Cerebellar nuclear complex (tissue), 1 donor: ENCODE results near the gene HOXB7.

Source experiments
- DNase-seq, 2 experiments: peaks; one replicate each; lab custom pipeline; 2025; lab: John Stamatoyannopoulos, UW

HOXB7 gene

DNA sequence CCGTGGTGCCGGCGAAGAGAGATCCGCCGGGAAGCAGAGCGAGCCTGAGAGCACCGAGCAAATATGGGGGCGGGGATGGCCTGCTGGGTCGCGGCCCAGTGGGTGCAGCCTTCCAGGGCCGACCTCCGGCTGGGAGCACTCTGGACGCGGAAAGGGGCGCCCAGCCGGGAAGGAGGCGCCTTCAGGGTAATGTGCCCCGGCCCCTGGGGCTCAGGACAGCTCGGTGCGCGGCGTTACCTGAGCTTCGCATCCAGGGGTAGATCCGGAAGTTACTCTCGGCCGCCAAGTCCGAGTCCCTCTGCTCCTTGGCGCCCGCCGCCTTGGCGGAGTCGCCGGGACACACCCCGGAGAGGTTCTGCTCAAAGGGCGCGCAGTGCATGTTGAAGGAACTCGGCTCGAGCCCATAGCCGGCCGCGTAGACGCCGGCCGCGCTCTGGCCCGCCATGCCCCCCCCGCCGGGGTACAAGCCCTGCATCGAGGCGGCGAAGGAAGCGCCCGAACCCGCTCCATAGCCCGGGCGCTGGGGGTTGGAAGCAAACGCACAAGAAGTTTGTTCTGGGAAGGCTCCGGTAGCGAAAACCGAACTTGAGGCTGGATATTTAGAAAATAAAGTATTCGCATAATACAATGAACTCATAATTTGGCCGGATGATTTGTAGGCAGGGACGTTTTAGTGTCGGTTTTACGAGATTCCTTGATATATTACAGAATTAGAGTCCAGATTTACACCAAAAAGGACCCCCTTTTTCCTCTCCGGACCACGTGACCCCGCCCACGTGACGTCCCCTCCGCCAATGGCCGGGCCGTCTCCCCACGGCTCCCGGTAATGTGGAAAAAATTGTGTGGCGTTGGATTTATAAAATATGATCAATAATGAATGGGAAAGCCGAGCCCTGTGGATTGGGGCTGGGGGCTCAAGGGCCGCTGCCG lies at the start of gene HOXB7:
Gene HOXB7, minus strand, starts transcription at position 736 of the 930 bp plus-strand sequence. Its CDS starts 99 bp downstream, at position 637.
- no peak for DNase-seq

DNA sequence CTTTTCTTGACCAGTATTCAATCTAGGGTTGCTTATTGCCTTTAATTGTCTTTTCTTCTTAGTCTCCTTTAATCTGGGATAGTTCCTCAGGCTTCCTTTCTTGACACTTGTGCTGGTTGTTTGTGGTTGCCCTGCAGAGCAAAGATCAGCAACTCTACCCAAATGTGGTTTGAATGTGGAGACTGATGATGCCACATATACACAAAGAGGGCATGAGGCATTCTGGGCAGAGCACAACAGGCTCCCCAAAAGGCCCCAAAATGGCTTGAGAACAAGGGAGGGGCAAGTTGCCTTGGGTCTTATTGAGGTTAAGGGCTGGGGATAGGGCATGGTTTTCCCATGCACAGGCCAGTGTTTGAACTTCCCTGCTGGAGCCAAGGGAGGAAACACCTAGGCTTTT lies 45.1 kb upstream of the HOXB7 start:
- DNase-seq = no peak

DNA sequence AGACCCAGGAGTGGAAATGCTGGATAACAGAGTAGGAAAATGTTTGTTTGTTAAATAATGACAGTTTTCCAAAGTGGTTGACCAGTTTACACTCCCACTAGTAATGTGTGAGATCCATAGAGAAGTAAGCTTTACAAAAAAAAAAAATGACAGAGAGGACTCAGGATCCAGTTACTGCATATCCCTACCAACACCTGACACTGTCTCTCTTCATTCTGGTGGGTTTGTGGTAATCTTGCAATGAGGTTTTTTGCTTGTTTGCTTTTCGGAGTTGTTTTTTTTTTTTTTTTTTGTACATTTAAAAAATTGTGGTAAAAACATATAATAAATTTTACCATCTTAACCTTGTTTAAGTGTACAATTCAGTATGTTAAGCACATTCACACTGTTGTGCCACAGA lies 38.9 kb upstream of the HOXB7 start:
- DNase-seq = no peak

DNA sequence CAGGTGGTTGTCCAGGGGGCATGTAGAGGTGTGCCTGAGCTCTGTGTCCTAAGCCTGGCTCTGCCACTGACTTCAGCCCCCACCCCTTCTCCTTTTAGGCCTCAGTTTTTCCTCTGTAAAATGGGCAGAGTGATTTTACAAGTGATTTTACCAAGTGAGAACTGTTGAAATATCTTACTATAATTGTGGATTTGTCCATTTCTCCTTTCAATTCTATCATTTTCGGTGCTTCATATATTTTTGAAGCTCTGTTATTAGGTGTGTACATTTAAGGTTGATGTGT lies 37.1 kb upstream of the HOXB7 start:
- no peak for DNase-seq

DNA sequence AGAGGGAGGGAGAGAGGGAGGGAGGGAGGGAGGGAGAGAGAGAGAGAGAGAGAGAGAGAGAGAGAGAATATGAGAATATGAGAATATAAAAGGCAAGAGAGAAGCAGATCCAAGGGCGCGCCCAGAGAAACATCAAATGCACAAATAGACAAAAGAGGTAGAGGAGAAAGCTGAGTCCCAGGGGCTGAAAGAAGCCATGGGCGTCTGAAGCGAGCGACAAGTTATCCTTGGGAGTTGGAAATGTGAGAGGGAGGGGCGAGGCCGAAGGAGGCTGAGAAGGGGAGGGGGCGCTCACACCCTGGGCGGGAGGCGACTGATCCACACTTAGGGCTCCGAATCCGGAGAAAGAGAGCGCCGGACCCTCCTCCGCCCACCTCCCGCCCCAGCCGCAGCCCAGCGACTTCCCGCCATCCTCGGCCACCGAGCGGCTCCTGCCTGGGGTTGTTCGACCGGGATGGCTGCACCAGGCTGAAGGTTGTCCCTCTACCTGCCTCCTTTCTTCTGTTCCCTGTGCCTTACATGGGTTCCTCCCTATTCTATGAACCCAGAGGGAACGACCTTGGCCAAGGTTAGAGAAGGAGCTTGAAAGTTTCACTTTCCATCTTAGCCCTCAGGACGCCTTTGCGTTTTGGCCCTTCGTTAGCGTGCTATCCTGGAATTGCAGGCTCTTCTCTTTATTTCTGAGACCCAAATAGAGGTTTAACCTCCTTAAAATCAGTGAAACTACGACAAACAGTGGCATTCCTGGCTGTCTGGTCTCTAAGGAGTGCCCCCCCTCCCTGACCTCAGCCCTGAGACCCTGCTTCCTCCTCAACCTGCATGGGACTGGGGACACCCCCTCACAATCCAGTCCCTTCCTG lies 36.5 kb upstream of the HOXB7 start:
- DNase-seq = no peak

DNA sequence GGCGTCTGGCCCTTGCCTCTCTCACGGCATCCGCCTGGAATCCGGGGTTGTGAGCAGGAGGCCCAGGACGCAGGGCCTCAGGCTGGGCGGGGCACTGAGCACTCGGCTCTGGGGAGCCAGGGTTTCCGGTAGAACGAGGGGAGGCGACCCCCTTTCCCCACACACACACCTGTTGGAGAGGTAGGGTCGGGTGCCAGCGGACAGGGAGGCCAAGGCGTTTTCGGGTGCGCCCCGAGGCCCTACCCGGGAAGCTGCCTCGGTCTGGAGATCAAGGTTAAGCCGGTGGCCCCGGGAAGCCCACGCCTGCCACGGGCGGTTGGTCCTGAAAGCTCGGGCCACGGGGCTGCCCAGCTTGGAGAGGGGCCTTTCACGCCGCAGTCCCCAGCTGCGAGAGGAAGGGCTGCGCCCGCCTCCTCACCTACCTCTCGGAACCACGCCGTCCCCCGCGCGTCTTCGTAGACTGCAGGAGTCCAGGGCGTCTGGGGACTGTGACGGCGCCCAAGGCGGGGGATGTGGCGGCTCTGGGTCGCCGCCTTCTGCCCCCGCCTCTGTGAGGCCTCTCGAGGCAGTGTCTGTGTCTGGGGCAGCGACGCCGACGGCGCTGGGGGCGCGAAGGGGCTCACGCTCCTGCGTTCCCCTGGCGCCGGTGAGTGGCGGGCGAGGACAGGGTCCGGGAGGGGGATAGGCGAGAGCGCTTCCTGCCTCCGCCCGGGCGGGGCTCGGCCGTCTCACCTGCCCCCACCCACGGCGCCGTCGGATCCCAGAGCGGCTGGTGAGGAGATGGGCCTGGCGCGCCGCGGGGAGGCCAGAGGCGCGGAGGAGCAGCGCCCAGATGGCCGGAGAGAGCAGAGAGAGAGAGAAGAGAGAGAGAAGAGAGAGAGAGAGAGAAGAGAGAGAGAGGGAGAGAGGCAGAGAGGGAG lies 35.6 kb upstream of the HOXB7 start:
- DNase-seq = no peak

DNA sequence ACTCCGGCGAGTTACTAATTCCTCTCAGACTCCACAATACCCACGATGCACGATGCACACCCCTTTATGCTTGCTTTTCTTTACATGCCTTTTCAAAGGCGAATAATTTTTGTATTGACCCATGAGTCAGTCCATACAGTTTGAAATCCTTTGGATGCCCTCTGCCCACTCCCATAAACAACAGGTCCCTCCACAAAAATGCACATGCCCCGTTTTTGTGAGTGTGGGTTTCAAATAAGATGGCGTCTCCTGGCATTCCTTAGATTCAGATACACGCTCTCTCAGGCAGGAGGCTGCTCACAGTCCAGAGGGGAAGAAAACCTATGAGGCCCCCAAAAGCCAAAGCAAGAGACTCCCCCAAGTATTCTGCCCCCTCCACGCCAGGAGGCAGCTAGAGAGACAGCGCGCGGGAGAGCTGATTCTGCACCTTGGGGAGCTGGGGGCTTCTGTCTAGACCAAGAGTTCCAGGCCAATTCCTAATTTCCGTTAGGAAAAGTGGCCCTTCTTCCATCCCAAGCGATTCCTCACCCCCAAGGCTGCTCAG lies 34.9 kb upstream of the HOXB7 start:
- no peak for DNase-seq

DNA sequence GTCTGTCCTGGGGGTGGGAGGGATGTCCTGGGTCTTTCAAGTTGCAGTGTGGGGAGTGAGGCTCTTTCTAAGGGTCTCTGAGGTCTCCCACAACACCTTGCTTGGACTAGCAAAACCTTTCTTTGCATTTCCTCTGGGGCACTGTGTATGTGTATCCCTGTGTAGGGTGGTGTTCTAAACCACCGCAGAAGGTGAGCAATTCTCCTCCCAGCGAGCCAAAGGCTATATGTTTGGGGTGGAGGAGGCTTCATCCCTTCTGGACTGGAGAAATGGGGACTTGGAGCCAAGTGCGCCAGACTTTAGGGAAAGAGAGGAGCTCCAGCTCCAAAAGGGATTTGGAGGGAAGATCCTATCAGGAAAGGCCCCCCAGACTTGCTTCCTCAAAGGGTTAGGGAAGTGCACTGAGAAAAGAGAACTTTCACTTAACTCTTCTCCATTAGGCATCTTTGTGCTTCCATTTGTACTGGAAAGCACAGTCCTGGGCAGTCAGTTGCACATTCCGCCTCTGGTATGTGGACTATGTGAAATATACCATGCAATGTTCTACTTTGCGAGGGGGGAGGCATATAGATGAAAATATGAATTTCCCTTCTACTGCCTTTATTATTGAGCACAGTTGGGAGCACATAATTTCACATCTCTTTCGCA lies 34.2 kb upstream of the HOXB7 start:
- no peak for DNase-seq

DNA sequence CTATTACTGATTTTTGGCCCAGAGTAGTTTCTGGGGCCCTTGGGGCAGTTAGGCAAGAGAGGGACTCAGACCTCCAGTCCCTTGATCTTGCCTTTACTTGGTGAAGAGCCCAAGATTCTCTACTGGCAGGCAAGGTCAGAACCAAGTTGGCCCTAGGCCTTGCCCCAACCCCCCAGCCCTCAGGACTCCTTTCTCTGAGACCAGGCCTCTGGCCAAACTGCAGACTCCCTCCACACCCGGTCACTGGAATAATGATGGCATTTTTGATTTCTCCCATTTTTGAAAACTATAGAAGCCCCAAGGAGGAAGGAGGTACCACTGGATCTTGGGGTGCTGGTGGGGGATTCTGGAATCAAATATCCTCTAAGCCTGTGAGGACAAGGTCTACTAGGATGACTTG lies 33.3 kb upstream of the HOXB7 start:
- no peak for DNase-seq

DNA sequence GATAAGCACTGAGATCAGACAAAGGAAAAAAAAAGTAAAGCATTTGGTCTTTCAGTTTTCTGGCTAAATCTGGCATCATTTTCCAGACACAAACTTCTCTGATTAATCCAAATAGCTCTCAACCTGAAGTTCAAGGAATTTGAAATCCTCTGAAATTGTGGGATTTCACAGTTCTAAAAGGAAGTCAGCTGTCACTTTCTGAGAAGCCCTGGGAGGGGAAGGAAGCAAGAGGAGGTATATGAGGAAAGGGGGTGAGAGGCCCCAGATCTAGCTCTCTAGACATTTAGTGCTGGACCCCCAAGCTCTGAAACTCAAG lies 32.8 kb upstream of the HOXB7 start:
- no peak for DNase-seq

DNA sequence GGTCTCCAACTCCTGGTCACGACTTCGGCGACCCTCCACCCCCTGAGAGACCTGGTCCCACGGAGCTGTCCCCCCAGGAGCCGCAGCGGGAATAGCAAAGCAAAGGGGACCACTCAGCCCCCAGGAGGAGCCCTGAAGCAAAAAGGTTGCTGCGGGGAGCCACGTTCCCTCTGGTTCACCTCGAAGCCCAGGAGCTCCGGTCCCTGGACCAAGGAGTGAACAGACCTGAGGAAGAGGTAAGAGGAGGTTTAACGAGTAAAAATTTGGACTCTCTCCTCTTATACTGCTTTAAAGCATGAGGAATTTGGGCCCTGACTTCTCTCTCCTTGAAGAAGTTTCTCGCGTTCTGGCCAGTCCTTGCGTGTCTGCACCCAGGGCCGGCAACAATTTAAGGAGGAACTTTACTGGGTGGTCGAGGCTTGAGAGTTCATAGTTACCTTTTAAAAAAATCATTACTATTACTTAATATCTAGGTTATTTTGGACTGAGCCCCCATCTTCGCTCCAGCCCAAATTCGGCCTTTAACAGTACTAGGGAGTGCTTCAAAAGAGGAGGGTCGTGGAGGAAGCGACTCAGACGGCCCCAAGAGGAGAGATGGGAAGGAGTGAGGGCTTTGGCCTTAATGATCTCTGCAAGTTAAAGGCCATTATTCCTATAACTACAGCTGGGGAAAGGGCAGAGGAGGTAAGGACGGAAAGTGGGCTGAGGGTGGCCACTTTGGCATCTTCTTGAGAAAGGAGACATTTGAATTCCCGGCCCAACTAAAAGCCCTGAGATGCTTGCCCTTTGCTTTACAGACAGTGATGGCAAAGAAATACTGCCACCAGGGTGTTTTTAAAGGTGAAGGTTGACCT lies 32.3 kb upstream of the HOXB7 start:
- no peak for DNase-seq

DNA sequence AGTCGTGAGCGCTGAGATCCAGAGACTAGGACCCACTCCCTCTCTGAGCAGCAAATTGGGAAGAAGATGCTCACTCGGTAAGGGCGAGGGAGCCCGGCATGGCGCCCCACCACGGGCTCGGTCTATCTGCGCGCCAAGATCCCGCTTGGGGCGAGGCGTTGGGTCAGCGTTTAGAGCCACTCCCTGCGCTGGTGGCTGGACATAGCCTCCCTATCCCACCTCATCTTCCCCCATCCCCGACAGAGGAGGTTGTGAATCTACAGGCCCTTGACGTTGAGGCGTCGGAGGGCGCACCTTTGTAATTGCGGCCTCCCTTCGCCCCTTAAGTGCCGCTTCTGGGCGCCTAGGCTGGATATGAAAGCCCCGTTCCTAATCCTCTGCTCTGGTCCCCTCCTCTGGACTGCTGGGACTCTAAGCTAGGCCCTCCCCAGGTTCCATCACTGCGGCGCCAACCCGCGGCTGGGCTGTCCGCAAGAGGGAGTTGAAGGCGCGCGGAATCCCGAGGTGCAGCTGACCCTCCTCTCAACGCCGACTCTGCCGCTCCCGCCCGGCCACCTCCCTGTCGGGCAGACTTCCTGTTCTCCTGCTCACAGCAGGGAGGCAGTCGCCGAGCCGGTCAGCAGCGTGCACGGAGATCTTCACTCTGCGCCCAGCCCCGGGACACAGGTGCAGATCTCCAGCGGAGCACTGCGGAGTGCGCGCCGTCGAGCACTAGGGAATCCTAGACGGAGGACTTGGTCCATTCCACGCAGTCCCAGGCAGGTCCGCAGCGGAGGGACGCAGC lies 31.4 kb upstream of the HOXB7 start:
- DNase-seq = no peak

DNA sequence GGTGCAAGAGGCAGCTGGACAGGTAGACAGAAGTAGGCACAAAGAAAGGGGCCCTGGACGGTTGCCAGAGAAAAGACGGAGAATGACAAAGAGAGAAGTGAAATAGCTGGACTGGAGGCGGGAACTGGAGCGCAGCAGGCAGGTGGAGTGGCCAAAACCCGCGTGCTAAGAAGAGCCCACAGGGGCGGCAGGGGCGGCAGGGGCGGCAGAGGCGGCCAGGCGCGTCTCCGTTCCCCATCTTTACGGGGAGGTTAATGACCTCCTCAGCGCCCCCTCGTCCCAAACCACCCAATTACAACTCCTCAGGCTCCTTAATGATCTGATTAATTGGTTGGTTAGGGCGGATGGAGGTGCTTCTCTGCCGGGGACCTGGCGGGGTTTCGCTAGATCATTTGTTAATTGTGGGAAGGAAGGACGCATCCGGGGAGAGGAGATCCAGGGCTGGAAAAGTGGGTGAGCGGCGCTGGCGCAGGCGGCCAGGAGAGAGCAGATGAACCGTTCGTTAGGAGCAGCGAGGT lies 30.8 kb upstream of the HOXB7 start:
- no peak for DNase-seq

DNA sequence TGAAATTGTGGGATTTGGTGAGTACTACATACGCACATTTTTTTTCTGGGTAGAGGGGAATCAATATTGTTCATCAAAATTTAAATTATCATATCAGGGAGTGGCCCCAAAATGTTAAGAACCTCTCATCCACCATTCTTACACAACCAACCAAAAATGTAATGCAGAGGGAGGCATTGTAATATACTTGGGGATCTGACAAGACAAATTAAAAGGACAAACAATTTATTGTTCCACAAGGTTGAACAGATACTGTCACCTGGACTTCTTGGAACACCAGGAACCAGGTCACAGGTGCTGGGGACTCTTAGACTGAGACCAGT lies 30.0 kb upstream of the HOXB7 start:
- no peak for DNase-seq

DNA sequence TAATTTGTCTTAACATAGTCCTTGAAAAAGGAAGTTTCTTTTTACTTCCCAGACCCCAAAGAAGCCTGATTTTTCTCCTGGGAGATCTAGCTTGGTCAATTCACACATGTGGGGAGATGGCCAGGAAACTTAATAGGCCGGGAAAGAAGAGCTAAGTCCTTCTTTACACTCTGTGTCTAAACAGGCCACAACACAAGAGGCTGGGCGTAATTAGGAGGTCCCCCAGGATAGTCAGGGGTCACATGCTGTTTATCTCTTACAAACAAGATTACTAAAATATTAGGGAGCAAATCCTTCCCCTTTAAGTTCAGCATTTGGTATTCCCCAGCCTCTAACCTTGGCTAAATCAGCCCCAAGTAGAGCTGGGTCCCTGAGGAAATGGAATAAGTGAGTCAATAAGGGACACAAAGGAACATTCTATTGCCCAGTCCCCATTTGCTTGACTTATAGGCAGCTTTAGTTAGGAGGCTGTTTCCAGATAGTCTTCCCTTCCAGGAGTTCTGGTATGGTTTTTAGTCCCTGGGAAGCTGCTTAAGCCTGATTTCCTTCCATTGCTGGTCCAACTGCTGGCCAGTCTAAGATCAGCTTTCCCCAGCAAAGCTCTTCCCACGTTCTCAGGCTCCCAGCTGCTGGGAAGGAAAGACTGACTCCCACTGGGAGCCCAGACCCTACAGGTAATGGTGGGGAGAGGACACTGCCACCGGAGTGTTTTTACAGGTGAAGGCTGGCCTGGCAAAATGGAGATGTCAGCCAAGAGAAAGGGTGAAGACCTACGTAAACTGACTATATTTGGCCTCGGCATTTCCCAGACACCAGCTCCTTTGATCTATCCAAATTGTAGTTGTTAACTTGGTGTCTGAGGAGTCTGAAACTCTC lies 29.4 kb upstream of the HOXB7 start:
- no peak for DNase-seq

DNA sequence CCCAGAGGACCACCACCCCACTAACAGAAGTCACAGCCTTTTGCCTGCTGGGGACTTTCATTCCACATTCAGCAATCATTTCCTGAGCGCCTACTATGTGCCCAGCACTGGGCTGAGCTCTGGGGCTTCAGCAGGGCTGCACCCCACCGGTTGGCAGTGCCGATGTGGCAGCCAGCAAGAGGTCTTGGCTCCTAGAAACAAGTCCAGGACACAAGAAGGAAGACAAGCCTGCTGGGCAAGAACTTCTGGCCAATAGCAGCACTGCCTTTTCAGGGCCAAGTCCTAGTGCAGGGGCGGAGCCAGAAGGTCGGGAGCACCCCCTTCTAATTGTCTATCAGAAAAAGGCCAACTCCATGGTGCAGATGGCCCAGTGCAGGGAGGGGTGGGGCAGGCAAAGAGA lies 28.3 kb upstream of the HOXB7 start:
- no peak for DNase-seq

DNA sequence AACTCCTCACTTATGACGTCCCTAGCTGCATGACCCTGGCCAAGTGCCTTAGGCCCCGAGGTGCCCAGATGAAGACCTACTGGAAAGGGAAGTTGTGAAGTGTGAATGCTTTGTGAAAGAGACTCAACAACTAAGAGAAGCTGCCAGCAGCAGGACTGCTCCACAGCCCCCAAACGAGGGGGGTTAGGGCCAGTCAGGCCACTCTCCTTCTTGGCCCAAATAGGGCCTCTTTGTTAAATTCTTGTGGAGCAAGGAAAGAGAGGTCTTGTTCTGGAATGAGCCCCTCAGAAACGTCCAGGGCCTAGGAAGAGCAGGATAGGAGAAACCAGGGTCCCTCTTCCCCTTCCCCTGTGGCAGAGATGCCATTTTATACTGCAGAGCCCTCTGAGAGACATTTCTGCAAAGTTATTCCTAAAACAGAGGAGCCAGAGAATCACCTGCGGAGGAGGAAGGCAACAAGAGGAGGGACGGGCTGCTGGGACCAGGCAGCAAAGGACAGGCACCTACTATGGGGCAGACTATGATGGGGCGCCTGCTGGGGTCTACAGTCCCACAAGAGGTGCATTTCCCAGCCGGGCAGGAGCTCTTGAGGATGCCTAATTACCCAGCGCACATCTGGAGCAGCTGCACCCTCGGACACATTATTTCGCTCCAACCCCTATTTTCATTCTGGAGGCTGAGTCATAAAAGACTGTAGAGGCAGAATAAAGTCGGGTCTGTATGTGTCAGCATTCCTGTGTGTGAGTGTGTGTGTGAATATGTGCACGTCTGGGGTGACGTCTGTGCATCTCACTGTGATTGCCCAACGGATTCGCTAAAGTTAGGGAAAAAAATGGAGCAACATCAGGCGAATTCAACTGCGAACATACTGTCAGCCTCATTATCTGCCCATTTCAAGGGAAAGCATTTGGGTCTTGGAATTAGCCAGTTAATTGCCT lies 26.8 kb upstream of the HOXB7 start:
- no peak for DNase-seq
